Activated CD8-positive, alpha-beta memory T cell treated with anti-CD3 and anti-CD28 coated beads, Interleukin-2, amount 50 U/mL, for 24 hours (primary cell): ENCODE results near the gene PRRC2A.

Experiments
- DNase-seq: peaks from one replicate; pipeline ENCODE4 v3.0.0-alpha.2; 2020; ENCODE audit errors: extremely low read depth

The PRRC2A gene

DNA sequence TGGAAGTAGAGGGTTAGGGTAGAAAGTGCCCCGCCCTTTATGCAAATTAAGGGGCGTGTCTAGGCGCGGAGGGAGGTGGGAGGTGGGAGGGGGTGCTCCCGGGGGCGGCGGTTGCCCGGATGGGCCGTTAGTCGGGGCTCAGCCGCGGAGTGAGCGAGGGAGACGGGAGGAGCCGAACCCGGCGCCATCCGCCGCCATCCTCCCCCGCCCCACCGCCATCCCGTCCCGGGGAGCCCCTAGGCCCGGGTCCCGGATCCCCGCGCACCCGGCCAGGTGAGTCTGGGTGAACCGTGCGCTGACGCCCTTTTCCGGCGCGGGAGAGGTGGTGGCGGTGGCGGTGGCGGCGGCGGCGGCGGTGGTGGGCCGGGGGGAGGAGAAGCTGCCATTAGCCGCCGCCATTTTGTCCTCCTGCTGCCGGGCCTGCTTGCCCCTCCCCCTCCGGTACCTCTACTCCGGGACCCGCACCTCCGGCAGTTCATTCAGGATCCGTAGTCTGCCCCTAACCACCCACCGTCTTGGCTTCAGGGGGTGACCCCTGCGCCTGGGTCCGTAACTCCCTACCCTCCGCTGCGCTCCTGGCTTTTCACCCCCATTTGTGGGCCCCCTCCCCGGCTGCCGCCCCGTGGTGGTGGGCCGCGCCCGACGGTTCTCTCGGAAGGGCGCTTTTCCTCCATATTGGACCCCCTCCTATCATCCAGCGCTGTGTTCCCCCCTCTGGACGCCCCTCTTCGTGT, at the start of gene PRRC2A:
TSS of gene PRRC2A (plus strand) at position 130 of the 734 bp plus-strand sequence. CDS start 2,075 bp downstream, outside the sequence.
- DNase-seq, result peak; percentile 45

DNA sequence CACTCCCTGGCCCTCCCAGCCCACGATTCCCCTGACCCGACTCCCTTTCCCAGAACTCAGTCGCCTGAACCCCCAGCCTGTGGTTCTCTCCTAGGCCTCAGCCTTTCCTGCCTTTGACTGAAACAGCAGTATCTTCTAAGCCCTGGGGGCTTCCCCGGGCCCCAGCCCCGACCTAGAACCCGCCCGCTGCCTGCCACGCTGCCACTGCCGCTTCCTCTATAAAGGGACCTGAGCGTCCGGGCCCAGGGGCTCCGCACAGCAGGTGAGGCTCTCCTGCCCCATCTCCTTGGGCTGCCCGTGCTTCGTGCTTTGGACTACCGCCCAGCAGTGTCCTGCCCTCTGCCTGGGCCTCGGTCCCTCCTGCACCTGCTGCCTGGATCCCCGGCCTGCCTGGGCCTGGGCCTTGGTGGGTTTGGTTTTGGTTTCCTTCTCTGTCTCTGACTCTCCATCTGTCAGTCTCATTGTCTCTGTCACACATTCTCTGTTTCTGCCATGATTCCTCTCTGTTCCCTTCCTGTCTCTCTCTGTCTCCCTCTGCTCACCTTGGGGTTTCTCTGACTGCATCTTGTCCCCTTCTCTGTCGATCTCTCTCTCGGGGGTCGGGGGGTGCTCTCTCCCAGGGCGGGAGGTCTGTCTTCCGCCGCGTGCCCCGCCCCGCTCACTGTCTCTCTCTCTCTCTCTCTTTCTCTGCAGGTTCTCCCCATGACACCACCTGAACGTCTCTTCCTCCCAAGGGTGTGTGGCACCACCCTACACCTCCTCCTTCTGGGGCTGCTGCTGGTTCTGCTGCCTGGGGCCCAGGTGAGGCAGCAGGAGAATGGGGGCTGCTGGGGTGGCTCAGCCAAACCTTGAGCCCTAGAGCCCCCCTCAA, 48.2 kb upstream of the PRRC2A start, which contains the start of gene LTA:
TSS of gene LTA (plus strand) at position 249 of the 871 bp plus-strand sequence. CDS start at position 703, 454 bp downstream.
- no peak for DNase-seq

DNA sequence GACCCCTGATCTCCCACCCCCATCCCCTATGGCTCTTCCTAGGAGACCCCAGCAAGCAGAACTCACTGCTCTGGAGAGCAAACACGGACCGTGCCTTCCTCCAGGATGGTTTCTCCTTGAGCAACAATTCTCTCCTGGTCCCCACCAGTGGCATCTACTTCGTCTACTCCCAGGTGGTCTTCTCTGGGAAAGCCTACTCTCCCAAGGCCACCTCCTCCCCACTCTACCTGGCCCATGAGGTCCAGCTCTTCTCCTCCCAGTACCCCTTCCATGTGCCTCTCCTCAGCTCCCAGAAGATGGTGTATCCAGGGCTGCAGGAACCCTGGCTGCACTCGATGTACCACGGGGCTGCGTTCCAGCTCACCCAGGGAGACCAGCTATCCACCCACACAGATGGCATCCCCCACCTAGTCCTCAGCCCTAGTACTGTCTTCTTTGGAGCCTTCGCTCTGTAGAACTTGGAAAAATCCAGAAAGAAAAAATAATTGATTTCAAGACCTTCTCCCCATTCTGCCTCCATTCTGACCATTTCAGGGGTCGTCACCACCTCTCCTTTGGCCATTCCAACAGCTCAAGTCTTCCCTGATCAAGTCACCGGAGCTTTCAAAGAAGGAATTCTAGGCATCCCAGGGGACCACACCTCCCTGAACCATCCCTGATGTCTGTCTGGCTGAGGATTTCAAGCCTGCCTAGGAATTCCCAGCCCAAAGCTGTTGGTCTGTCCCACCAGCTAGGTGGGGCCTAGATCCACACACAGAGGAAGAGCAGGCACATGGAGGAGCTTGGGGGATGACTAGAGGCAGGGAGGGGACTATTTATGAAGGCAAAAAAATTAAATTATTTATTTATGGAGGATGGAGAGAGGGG, 47.0 kb upstream of the PRRC2A start:
- DNase-seq, result no peak

DNA sequence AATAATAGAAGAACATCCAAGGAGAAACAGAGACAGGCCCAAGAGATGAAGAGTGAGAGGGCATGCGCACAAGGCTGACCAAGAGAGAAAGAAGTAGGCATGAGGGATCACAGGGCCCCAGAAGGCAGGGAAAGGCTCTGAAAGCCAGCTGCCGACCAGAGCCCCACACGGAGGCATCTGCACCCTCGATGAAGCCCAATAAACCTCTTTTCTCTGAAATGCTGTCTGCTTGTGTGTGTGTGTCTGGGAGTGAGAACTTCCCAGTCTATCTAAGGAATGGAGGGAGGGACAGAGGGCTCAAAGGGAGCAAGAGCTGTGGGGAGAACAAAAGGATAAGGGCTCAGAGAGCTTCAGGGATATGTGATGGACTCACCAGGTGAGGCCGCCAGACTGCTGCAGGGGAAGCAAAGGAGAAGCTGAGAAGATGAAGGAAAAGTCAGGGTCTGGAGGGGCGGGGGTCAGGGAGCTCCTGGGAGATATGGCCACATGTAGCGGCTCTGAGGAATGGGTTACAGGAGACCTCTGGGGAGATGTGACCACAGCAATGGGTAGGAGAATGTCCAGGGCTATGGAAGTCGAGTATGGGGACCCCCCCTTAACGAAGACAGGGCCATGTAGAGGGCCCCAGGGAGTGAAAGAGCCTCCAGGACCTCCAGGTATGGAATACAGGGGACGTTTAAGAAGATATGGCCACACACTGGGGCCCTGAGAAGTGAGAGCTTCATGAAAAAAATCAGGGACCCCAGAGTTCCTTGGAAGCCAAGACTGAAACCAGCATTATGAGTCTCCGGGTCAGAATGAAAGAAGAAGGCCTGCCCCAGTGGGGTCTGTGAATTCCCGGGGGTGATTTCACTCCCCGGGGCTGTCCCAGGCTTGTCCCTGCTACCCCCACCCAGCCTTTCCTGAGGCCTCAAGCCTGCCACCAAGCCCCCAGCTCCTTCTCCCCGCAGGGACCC, 46.1 kb upstream of the PRRC2A start:
- no peak for DNase-seq

DNA sequence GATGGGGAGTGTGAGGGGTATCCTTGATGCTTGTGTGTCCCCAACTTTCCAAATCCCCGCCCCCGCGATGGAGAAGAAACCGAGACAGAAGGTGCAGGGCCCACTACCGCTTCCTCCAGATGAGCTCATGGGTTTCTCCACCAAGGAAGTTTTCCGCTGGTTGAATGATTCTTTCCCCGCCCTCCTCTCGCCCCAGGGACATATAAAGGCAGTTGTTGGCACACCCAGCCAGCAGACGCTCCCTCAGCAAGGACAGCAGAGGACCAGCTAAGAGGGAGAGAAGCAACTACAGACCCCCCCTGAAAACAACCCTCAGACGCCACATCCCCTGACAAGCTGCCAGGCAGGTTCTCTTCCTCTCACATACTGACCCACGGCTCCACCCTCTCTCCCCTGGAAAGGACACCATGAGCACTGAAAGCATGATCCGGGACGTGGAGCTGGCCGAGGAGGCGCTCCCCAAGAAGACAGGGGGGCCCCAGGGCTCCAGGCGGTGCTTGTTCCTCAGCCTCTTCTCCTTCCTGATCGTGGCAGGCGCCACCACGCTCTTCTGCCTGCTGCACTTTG, 45.1 kb upstream of the PRRC2A start, which contains the start of gene TNF:
TSS of gene TNF (plus strand) at position 231 of the 567 bp plus-strand sequence. CDS start at position 408, 177 bp downstream.
- DNase-seq, result no peak

DNA sequence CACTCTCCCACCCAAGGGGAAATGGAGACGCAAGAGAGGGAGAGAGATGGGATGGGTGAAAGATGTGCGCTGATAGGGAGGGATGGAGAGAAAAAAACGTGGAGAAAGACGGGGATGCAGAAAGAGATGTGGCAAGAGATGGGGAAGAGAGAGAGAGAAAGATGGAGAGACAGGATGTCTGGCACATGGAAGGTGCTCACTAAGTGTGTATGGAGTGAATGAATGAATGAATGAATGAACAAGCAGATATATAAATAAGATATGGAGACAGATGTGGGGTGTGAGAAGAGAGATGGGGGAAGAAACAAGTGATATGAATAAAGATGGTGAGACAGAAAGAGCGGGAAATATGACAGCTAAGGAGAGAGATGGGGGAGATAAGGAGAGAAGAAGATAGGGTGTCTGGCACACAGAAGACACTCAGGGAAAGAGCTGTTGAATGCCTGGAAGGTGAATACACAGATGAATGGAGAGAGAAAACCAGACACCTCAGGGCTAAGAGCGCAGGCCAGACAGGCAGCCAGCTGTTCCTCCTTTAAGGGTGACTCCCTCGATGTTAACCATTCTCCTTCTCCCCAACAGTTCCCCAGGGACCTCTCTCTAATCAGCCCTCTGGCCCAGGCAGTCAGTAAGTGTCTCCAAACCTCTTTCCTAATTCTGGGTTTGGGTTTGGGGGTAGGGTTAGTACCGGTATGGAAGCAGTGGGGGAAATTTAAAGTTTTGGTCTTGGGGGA, 44.4 kb upstream of the PRRC2A start:
- DNase-seq, result no peak

DNA sequence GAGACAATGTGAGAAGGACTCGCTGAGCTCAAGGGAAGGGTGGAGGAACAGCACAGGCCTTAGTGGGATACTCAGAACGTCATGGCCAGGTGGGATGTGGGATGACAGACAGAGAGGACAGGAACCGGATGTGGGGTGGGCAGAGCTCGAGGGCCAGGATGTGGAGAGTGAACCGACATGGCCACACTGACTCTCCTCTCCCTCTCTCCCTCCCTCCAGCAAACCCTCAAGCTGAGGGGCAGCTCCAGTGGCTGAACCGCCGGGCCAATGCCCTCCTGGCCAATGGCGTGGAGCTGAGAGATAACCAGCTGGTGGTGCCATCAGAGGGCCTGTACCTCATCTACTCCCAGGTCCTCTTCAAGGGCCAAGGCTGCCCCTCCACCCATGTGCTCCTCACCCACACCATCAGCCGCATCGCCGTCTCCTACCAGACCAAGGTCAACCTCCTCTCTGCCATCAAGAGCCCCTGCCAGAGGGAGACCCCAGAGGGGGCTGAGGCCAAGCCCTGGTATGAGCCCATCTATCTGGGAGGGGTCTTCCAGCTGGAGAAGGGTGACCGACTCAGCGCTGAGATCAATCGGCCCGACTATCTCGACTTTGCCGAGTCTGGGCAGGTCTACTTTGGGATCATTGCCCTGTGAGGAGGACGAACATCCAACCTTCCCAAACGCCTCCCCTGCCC, 43.5 kb upstream of the PRRC2A start:
- DNase-seq, result no peak

DNA sequence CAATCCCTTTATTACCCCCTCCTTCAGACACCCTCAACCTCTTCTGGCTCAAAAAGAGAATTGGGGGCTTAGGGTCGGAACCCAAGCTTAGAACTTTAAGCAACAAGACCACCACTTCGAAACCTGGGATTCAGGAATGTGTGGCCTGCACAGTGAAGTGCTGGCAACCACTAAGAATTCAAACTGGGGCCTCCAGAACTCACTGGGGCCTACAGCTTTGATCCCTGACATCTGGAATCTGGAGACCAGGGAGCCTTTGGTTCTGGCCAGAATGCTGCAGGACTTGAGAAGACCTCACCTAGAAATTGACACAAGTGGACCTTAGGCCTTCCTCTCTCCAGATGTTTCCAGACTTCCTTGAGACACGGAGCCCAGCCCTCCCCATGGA, 42.9 kb upstream of the PRRC2A start:
- DNase-seq, result no peak

DNA sequence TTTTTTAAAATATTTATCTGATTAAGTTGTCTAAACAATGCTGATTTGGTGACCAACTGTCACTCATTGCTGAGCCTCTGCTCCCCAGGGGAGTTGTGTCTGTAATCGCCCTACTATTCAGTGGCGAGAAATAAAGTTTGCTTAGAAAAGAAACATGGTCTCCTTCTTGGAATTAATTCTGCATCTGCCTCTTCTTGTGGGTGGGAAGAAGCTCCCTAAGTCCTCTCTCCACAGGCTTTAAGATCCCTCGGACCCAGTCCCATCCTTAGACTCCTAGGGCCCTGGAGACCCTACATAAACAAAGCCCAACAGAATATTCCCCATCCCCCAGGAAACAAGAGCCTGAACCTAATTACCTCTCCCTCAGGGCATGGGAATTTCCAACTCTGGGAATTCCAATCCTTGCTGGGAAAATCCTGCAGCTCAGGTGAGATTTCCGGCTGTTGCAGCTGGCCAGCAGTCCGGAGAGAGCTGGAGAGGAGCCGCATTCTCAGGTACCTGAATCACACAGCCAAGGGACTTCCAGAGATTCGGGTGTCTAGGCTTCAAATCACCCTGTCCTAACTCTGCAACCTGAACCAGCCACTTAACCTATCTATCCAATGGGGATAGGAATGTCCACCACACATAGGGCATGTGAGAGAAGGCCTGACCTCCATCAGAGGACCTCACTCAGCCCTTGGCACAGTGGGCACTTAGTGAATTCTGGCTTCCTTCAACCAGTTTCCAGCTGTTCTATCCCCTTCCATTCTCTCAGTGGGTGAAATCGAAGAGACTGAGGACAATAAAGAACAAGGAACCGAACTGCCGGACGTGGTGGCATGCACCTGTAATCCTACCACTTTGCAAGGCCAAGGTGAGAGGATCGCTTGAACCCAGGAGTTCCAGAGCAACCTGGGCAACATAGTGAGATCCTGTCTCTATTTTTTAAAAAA, 42.1 kb upstream of the PRRC2A start:
- DNase-seq, result no peak

DNA sequence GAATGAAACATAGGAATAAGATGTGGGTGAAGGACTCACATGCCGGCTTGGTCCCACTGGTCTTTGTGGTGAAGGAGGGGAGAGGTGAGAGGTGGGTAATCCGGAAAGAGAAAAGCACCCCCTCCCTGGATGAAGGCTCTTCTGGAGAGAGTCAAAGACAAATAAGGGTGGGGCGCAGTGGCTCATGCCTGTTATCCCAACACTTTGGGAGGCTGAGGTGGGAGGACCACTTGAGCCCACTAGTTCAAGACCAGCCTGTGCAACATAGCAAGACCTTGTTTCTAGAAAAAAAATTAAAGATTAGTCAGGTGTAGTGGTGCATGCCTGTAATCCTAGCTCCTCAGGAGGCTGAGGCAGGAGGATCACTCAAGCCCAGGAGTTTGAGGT, 41.4 kb upstream of the PRRC2A start:
- no peak for DNase-seq

DNA sequence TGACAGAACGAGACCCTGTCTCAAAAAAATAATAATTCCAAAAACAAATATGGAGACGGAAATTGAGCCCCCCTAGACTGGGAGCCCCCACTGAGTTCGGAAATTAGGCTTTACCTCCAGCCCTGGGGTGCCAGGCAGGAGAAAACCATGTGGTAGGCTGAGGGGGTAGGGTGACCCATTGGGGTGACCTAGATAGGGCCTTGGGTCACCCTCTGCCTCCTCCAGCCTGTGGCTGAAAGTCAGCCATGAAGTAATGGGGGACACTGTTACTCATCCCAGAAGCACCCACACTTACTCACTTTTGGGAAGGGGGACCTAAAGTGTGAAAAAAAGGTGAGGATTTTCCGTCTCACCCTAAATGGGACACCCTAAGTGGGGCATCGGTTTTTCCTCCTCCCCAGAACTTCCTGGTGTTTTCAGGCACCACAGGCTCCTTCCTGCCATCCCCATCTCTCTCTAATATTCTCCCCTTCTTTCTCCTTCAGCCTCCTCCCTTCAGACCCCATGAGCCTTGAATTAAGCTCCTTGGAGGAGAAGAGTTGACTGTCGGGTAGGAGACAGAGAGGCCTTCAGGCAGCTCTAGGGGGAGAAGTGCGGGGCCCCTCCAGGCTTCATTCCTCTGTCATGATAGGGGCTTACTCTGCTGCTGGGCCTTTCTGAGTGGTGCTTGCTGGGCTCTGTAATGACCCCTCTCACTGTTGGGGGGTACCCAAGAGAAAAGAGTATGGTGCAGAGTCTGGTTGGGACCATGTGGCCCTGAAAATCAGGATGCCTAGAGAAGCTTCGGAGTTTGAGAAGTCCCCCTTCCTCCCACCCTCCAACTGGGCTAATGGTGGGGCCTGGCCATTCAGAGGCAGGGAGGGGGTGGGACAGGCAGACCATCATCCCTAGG, 40.7 kb upstream of the PRRC2A start:
- DNase-seq, result no peak

DNA sequence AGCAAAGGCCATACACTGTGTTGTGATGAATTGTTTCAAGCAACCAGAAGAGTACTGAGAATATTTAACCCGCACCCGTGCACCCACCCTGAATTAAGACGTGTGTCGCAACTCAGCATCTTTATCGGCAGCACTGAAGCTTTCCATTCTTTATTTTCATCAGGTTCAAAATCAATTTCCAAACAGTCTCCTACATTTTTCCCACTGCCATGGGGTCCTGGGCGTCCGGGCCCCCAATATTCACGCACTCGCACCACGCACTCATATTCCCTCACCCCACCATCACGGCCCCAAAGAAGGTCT, 40.1 kb upstream of the PRRC2A start:
- DNase-seq, result no peak

DNA sequence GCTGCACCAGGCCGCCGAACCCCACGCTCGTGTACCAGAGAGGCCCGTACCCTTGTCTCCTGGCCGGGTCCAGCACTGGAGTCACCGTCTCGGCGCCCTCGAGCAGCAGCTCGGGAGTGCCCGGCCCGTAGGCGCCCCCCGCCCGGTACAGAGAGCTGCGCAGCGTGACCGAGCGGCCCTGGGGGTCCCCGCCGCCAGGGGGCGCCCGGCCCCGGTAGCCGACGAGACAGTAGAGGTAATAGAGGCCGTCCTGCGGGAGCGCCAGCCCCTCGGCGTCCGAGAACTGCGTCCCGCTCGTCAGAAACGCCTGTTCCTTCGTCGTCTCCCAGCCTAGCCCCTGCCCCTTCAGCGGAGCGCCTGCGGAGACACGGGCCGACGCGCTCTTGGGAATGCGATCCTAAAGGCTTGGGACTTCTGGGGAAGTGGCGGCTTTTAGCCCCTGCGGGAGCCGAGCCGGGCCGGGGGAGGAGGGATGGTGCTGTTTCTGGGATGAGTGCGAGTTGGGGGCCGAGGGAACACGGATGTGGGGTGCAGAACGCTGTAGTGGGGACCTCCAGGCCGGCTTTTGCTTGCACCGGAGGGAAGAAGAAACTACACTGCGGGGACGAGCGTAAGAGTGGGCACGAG, 39.6 kb upstream of the PRRC2A start:
- no peak for DNase-seq

DNA sequence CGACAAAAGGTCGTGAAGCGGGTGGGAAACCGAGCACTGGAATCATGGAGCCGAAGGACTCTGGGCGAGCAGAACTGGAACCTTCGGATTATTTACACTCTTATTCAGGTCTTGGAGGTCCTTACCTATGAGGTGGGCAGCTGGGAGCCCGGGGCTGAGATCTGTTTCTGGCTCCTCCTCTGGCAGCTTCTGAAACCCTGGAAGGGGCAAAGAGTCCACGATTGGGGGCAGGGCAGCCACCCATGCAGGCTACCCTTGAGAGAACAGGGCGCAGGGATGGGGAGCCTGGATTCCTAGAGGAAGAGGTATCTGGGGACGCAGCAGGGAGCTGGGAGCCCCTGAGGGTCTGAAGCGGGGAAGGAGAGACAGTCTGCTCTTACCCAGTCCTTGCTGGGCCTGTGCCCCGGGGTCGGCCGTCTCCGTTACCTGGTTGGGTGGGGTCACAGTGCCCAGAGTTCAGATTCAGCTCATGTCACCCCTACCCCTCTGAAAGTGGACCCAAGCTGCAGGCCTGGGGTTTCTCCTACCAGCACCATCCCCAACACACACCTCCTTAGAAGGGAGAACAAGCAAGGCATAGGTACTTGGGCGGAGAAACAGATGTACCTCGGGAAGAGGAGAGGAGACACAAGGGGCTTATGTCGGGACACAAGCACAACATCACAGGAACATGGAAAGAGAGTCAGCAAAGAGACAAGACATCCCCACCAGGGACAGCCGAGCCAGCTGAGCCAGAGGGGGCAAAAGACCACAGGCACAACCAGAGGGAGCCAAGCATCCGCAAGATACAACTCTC, 38.9 kb upstream of the PRRC2A start:
- no peak for DNase-seq

DNA sequence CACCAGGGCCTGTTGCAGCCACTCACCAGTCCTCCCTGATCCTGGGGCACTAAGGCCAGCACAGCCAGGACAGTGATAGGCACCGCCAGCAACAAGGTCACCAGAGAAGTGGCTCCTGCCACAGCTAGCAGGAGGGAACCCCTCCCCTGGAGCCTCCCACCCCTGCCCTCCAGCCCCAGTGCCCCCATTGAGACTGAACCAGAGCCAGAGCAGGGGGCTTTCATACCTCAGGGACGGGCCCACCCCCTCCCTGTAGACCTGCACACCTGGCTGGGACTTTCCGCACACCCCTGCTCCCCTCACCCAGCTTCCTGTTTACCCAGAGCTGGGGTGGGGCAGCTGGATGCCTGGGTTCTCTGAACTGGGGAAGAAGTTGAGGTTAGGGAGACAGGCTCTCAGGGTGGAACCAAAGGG, 38.3 kb upstream of the PRRC2A start, which contains the start of gene LTB:
TSS of gene LTB (minus strand) at position 195 of the 414 bp plus-strand sequence. CDS start at position 188, 7 bp downstream.
- no peak for DNase-seq

DNA sequence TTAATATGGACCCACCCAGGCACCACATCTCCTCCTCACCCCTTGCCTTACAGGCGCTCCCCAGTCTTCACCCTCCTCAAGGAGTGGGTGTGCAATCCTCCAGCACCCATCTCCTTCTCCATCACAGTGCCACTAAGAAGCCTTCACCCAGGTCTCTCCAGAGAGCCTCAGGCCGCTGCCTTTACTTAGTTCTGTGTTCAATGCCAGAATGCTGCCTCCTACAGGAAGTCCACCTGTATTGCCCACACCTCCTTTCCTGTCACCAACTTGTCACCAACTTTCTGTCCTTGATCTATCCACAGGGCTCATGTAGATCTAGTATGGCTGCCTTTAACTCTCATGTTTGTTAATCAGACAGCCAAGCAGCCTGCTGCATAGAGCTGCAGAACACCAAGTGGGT, 35.0 kb upstream of the PRRC2A start:
- no peak for DNase-seq
